Left colon (tissue), 2 donors: ENCODE results near the gene KASH5. TPM values are rescaled to one million over a fixed set of nuclear protein-coding genes. Genes with fewer than 3 reads are reported as not detected.

Experiments
- ATAC-seq: fragments of 200-7000 bp; cut with Tn5 transposase; one replicate; pipeline ENCODE4 v1.9.1; 2020; ENCODE audit warnings: mild to moderate bottlenecking, moderate library complexity
- DNase-seq, 2 donors: peaks; one replicate each; pipeline ENCODE4 v3.0.0-alpha.2; 2020
- intact Hi-C, 2 donors: fragments of 100-400 bp; cut with DNase I in 1 of 2; cut with micrococcal nuclease in 1 of 2; formaldehyde crosslinking; loops; one replicate each; pipeline versions ENCODE4 v1.11.2 to v1.14.0; 2022; cut with DNase I, micrococcal nuclease
- total RNA-seq, 2 donors: library from RNA; stranded (reverse); fragmentation: NEBNext Ultra II Directional; extraction: Animal tissue kit (Norgen Biotek cat#: 25700); gene quantifications; one replicate each; pipeline ENCODE4 v1.2.1, GENCODE V29; 2021
- donor health status: DM: no; HTN: no; CAD: no.
- donor health status: DM: yes; HTN: yes; CAD: no.

The KASH5 gene
- total RNA-seq, 2 donors from 2014 or later, result not detected

DNA sequence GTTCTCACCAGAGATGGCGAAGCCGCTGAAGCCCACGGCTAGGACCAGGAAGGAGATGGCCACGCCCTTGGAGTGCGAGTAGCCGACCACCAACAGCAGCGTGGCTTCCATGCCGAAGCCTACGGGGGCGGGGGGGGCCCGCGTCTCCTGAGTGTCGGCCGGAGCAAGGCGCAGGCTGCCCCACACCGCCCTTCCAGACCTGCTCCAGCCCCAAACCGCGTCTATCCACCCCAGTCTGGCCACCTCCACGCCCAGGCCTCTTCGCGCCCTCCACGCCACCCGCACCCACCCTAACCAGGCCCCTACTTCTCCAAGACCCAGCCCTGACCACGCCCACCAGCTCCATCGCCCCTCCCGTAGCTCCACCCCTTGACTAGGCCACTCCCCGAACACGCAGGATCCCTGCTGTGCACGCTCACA lies 43.3 kb downstream of the KASH5 start:
- no peak for DNase-seq
- intact Hi-C loops, result loop anchor here in 1 of 2 donors (10.0 kb wide), 1 partner anchor 167 kb away; no protein-coding TSS in a partner anchor

DNA sequence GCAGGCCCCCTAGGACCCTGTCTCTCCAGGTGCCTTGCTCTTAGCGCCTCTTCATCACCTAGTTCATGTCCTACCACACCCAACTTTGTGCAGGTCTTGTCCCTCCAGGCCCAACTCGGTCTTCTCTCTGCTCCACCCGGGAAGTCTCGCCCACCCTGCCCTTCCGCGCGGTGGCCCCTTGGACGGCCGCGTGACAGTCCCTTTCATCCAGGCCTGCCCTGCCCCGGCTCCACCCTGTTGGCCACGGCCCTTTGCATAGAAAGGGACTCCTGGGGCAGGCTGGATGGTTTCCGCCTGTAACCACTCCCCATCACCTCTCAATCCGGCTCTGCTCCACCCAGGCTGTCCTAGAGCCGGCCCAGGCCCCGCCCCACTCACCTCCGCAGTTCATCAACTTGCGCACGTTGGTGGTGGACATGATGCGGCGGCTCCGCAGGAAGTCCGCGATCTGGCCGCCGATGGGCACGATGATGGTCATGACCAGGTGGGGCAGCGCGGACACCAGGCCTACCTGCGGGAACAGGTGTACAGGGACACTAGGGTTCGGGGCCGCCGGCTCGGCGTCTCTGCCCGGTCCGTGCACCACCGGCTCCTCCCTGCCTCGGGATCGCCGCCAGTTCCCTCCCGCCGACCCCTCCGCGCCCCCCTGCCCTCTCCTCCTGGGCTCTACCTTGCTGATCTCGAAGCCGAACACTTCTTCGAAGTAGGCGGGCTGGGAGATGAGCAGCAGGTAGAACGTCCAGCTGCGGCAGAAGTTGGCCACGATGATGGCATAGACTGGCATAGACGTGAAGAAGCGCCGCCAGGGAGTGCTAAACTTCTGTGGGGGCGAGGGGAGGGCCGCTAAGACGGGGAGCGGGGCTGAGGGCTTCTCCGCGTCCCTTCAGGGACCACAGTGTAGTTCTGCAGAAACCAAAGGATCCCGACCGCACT lies 44.4 kb downstream of the KASH5 start:
- DNase-seq (peak; percentile 49 to 66), ATAC-seq (peak; percentile 97)
- intact Hi-C loops, result loop anchor here in 1 of 2 donors (10.0 kb wide), 1 partner anchor 168 kb away; no protein-coding TSS in a partner anchor

More for the DNA sequence above, 43.3 kb downstream of the KASH5 start:
- ATAC-seq, result no peak

DNA sequence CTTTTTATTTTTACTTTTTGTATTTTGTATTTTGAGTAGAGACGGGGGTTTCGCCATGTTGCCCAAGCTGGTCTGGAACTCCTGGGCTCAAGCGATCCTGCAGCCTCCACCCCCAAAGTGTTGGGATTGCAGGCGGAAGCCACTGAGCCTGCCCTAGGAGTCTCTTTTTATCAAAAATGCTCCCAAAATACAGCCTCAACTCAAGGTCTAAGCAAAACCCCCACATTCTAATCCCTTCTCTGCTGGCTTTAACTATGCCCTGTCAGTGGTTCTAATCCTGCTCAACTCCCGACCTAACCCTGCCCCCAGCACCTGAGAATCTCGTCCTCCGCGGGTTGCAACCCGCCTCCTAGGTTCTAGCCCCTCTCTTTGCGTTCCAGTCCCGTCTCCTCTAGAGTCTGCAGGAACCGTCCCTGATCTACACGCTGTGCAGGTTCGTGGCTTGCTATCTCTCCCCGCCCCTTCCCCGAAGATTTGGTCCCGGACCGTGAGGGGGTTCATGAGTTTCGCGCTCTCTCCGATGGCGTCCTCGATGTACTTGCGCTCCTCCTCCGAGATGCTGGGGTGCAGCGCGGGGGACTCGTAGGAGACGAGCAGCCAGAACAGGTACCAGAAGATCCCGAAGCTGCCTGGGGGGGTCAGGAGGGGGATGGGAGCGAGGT lies 45.3 kb downstream of the KASH5 start:
- DNase-seq (no peak), ATAC-seq (no peak)
- intact Hi-C loops, result loop anchor here in 1 of 2 donors (10.0 kb wide), 1 partner anchor 169 kb away; no protein-coding TSS in a partner anchor

DNA sequence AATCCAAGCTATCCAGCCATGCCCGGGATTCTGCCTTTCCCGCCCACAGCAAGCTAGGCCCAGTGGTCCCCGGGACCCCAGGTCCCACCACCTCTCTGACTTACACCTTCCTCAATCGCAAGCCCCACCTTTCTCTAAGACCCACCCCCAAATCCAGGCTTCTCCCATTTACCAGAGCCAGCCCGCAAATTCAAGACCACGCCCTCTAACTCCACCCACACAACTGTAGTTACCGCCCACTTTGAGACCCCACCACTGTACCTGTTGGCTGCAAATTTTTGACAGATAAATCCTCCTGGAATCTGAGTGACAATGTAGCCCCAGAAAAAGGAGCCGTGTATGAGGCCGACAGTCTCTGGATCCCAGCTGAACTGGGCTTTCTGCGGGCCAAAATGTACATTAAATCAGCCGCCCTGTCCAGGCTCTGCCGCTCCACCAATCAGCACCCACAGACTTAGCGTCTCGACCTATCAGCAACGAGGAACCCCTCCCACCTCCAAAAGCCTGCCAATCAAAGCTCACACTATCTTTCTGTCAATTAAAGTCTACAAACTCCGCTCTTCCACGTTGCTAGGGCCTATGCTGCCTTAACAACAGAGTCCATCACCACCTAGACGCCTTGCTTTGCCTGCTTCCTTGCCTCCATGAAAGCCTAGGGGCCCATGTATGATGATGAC lies 47.0 kb downstream of the KASH5 start:
- no peak for DNase-seq
- no peak for ATAC-seq
- intact Hi-C loops, result loop anchor here in 1 of 2 donors (10.0 kb wide), 1 partner anchor 170 kb away; no protein-coding TSS in a partner anchor

DNA sequence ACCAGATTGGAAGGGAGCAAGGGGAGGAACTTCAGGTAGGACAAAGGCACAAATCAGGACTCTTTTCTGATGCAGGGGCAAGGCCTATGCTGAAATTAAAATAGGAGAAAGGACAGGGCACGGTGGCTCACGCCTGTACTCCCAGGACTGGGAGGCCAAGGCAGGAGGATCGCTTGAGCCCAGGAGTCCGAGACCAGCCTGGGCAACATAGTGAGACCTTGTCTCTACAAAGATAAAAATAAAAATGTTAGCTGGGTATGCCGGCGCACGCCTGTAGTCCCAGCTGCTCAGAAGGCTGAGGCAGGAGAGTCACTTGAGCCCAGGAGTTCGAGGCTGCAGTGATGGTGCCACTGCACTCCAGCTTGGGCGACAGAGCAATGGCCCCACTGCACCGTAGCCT lies 47.6 kb downstream of the KASH5 start:
- no peak for DNase-seq
- intact Hi-C loops, result loop anchor here in 1 of 2 donors (10.0 kb wide), 1 partner anchor 171 kb away; no protein-coding TSS in a partner anchor

DNA sequence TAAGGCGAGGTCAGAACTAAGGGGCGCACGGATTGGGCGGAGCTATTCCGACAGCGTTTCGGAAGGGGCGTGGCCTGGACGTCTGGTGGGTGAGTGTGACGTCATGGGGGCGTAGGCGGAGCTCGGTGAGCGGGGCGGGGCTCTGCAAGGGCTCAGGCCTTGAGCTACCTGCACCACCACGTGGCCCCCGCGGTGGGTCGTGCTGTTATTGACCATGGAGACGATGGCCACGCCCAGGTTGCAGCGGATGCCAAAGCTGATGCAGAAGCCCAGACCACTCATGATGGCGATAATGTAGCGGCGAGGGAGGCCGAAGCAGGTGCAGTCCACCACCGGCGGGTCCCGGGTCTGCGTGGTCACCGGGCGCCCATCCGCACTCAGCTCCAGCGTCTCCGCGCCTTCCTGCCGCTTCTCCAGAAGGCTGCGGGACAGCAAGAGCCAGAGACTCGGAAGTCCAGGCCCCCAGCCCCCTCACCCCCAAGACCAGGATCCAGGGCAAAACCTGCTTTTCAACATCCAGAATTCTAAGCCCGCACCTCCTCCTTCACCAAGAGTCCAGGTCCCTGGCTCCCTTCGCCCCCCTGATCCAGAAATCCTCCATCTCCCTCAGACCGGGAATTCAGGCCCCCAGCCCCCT lies 48.5 kb downstream of the KASH5 start:
- no peak for DNase-seq
- no peak for ATAC-seq
- intact Hi-C loops, result loop anchor here in 1 of 2 donors (10.0 kb wide), 1 partner anchor 172 kb away; no protein-coding TSS in a partner anchor

More for the DNA sequence above, 47.6 kb downstream of the KASH5 start:
- ATAC-seq, result no peak

DNA sequence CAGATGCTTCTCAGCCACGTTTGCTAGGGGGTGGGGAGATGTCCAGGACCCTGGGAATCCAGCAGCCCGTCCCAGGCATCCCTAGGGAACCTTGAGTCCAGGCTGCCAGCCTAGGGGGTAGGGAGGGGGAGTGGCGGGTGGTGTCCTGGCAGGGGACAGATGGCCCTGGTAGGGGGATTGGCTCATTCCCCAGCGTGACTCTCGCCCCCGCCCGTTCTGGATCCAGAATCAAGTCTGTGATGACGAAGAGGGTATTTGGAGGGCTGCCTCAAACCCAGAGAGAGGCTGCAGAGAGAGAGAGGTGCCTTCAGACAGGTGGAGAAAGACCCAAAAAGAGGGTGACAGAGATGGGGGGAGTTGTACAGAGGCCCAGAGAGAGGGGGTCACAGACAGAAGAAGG lies 49.2 kb downstream of the KASH5 start:
- ATAC-seq, result no peak
- intact Hi-C loops, result loop anchor here in 1 of 2 donors (10.0 kb wide), 1 partner anchor 172 kb away; no protein-coding TSS in a partner anchor
- DNase-seq, result no peak

DNA sequence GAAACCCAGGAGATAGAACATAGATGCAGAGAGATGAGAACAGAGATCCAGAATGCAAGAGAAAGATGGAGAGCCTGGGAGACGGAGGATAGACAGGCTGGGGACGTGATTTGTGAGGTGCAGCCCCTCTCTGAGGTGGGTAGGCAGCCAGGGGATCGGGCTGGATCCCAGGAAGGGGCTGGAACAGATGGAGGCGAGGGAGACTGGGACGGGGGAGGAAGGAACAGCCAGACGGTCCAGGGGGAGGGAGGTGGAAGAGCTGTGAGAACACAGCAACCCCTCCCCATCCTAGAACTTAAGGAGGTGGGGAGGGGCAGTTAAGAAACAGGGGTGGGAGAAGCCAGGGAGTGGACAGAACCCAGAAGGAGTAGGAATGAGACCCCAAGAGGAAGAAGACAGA lies 50.2 kb downstream of the KASH5 start:
- DNase-seq, result no peak
- intact Hi-C loops, result loop anchor here in 1 of 2 donors (10.0 kb wide), 1 partner anchor 173 kb away; no protein-coding TSS in a partner anchor
- ATAC-seq, result no peak

DNA sequence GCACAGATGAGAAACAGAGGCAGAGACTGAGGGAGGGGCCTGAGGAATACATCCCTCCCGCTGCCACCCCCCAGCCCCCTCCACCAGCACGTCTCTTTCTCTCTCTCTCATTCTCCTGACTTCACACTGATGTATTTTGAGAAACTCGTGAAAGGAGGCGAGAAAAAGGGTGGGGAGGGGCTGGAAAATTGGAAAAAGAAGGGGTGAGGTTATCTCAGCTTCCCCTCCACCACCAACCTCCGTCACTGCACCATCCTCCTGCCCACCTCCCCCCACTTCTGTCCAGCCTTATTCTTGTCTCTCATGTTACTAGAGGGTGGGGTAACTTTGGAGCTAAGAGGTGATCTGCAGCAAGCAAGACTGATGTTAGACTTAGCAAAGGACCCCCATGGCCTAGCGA lies 51.8 kb downstream of the KASH5 start:
- ATAC-seq (no peak), DNase-seq (no peak)
- intact Hi-C loops, result loop anchor here in 1 of 2 donors (5.0 to 10.0 kb wide), 2 partner anchors 48 to 175 kb away; no protein-coding TSS in a partner anchor

DNA sequence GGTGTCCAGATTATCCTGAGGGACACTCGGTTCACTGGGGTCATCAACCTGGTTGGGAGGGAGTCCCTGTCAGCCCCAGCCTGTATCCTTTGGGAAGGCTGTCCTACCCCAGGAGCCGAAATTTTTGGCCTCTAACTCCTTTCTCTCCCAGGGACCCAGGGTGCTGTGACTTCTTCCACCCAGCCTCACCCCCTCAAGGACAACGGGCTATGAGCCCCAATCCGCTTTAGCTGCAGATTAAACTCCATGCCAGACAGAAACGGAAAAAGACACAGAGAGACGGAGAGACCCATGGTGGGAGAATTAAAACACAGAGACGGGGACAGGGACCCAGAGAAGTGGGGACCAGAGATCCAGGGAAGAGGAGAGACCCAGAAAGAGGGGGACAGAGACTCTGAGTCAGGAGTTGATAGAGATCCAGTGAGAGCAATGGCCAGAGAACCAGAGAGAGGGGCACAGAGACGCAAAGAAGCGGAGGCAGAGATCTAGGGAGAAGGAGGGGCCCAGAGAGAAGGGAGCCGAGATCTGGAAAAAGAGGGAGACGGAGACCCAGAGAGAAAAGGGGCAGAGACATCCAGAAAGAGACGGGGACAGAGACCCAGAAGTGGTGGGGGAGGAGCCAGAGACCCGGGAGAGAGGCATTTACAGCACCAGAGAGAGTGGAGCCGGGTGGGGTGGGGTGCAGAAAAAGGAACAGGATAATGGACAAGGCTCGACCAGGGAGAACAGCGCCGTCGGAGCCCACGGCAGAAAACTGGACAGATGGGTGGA lies 52.6 kb downstream of the KASH5 start:
- DNase-seq, result no peak
- no peak for ATAC-seq
- intact Hi-C loops, result loop anchor here in 1 of 2 donors (5.0 kb wide), 1 partner anchor 48 kb away; no protein-coding TSS in a partner anchor

DNA sequence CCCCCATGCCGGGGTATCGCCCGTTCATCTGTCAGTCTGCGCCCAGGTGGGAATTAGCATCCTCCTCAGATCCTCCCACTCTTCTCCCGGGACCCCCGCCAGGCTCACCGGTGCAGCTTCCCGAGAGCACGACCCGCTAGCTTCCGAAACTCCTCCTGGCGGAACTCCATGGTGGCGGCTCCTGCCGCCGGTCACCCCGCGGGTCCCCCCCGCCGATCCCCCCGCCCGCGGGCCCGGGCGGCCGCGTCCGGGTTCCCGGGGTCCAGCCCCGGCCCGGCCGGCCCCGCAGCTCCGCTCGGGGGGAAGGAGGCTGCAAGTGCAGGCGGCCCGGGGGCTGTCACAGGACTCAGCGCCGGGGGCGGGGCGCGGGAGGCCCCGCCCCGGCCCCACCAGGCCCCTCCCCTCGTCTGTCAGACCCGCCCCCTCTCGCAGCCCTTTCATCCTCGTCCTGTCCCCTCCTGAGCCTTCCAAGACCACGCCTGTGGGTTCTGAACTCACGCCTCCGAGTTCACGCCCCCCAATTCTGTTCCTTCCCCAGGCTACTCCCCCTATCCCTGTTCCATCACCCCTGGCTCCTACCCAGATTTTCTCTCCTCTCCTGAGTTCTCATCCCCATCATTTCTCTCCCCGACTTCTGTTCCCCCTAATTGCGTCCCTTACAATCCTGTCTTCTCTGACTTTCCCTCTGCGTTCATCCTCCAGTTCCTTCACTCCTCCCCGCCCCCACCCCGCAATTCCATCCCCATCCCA lies 53.3 kb downstream of the KASH5 start, which contains the start of gene SLC17A7:
Gene SLC17A7 (minus strand): TSS at position 318 of the 750 bp plus-strand sequence. CDS start 148 bp downstream, at position 170.
- DNase-seq, result peak in 1 of 2 donors; percentile 49
- ATAC-seq, result no peak
- intact Hi-C loops, result loop anchor here in 1 of 2 donors (5.0 kb wide), 1 partner anchor 49 kb away; no protein-coding TSS in a partner anchor

DNA sequence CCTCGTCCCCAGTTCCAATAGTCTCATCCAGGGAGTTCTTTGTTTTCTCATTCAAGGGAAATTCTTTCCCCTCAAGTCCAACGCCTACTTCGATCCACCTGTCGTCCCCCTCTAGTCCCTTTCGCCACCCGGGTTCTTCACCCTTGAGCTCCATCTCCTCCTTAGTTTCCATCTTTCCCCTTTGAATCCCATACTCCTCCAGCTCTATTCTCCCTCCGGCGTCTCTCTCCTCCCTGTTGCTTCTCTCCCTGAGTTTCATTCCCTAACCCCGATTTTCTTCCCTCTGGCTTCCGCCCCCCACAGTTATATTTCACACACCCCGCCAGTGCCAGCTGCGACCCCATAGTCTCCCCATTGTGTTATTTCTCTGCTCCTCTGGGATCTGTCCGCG lies 53.9 kb downstream of the KASH5 start:
- intact Hi-C loops, result loop anchor here in 1 of 2 donors (5.0 kb wide), 1 partner anchor 50 kb away; no protein-coding TSS in a partner anchor
- no peak for ATAC-seq
- DNase-seq, result no peak

DNA sequence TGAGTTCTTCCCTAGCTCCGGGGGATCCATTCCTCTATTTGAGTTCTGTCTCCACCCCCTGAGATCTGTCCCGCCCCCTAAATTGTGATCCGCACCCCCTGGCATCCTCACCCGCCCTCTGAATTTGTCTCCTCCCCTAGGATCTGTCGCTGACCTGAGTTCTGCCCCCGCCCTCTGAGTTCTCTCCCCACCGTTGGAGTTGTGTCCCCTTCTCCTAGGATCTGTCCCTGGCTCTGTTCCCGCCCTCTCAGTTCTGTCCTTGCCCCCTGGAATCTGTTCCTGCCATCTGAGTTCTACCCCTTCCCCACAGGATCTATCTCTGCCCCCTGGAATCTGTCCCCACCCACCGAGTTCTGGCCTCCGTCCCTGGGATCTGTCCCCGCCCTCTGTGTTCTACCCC lies 54.3 kb downstream of the KASH5 start:
- intact Hi-C loops, result loop anchor here in 1 of 2 donors (5.0 kb wide), 1 partner anchor 50 kb away; no protein-coding TSS in a partner anchor
- DNase-seq, result peak in 1 of 2 donors; percentile 48
- ATAC-seq, result no peak

DNA sequence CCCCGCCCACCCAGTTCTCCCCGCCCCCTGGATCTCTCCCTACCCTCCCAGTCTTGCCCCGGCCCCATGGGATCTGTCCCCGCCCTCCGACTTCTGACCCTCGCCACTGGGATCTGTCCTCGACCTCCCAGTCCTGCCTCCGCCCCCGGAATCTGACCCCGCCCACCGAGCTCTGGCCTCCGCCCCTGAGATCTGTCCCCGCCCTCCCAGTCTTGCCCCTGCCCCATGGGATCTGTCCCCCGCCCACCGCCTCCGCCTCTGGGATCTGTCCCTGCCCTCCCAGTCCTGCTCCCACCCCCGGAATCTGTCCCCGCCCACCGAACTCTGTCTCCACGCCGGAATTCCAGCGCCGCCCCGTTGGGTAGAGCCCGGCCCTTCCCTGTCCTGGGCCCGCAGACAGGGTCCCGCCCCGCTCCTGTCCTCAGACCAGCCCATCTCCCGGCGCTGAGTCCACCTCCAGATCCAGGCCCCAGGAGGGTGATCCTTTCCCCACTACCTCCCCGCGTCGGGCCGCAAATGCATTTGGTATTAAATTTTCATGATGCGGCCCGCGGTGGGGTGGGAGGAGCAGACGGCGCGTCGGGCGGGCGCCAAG lies 54.8 kb downstream of the KASH5 start:
- intact Hi-C loops, result loop anchor here in 1 of 2 donors (5.0 kb wide), 1 partner anchor 51 kb away; no protein-coding TSS in a partner anchor
- DNase-seq, result peak; percentile 95 to 96
- ATAC-seq, result peak; percentile 80

DNA sequence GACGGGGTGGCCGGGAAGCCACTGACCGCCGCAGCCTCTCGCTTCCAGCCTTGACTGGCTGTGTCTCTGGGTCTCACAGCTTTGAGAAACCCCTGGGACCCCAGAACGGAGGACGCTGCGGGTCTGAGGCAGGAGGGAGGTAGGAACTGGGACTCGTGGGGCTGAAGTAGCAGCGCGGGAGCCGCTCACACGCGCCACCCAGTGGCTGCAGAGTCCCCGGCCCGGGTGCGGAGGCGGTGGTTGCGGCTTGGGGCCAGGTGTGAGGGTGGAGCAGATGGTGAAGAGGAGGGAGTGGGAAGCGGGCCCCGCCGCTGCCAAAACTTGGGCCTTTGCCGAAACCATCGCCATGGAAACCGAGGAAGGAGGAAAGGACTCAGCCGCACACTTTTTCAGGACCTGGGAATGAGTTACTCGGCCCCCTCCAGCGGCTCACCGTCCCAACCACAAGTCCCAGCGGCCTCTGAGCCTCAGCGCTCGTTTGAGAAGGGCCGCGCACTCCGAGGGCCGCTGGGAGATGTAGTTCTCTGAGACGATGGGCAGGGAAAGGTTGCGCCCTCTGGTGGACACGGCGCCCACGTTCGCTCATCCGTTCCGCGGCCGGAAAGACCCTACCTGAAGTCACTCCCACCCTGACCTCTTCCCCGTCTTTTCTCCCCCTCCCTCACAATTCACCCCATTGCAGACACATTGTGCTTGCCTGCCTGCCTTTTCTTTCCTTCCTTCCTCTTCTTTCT lies 55.5 kb downstream of the KASH5 start:
- ATAC-seq (peak; percentile 87), DNase-seq (peak; percentile 93 to 96)
- intact Hi-C loops, result loop anchor here in 1 of 2 donors (5.0 kb wide), 1 partner anchor 51 kb away; no protein-coding TSS in a partner anchor
